Stimulated activated CD4-positive, alpha-beta T cell treated with anti-CD3 and anti-CD28 coated beads, Interleukin-12 subunit alpha, Interleukin-12 subunit beta, amount 100 ng/mL, for 48 hours (primary cell): ENCODE measurements around the gene ROMO1.
A peak's percentile ranks its signal among the peaks of the same experiment; 100 is the strongest.

Experiments used
- DNase-seq, 3 donors: peaks; one replicate each; pipeline ENCODE4 v3.0.0-alpha.2; 2020; ENCODE audit warnings: low read depth in 2 of 3, low spot score in 1 of 3

The ROMO1 gene

DNA sequence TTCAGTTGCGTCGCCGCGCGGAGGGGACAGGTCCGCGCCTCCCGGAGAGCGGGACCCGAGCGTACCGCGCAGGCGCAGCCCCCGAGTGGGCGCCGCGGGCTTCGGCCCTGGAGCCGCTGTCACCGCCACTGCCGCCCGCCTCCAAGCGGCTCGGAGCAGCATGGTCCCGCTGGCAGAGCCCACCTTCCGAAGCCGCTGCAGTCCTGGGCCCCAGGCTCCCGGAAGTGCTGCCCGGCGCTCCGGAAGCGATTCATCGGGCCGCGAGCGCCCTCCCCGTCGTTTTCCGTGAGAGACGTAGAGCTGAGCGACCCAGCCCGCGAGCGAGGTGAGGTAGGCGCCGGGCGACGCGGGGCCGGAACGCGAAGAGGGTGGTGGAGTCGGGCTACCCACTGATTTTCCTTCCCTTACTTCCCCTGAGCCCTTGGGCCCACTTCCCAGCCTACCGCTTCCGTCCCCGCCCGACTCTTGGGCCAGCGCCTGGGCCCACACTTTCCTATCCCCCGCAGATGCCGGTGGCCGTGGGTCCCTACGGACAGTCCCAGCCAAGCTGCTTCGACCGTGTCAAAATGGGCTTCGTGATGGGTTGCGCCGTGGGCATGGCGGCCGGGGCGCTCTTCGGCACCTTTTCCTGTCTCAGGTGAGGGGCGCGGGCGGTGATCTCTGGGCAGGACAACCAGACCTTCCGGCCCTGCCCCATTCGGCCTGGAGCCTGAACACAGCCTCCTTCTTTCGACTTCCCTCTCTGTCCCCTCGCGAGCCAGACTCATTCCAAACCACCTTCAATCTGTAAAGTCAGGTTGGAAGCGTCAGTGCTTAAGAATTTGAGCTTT is at the start of gene ROMO1, which contains the start of gene NFS1:
Gene ROMO1 (plus strand): TSS at position 279 of the 830 bp plus-strand sequence. CDS start 228 bp downstream, at position 507.
Gene NFS1 (minus strand): TSS at position 226 of the 830 bp plus-strand sequence. CDS start 64 bp downstream, at position 162.
- DNase-seq = peak; percentile 73 to 84 (median 80)

- DNase-seq = no peak
These were observed 48.6 kb upstream of the ROMO1 start for GRCh38 chr20:35650632-35651031.

DNA sequence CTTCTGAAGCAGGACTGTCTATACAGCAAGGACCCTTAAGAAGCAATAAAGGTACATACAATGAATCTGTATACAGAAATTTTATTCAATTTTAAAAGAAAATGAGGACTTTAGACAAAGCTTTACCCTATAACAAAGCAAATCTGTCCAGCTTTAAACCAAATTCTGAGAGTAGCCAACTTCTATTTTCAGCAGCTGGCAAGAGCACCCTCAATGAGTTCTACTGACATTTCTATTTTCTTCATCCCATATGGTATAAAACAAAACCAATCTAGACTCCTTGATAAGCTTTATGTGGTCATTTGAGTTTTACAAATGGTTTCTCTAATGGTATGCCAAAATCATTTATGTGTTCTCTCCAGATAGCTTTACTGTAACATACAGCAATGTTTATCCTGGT is 47.2 kb upstream of the ROMO1 start:
- no peak for DNase-seq

DNA sequence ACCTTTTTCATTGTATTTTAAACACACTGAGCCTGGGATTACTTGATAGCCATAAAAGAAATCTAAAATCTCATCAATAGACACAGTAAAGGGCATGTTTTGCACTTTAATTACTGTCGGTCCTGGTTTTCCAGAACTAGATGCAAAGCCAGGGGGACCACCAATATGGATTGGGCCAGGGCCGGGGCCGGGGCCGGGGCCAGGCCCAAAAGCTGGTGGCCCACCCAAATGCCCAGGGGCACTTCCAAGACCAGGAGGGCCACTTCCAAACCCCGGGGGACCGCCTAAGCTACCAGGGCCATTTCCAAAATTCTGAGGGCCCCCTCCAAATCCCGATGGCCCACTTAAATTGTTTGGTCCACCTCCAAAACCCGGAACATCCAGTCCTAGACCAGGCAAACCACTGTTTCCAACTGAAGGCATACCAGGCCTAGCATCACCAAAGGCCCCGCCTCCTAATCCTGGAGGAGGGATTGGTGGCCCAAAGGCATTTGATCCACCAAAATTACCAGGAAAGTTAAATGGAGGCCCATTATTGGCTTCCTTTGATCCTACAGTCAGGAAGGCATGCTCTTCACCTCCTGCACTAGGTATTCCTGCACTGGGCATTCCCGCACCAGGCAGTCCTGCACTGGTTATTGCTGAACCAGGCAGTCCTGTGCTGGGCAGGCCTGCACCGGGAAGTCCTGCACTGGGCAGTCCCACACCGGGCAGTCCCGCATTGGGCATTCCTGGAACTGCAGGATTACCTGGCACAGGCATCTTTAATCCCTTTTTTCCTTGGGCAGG is 46.4 kb upstream of the ROMO1 start:
- no peak for DNase-seq

GRCh38 chr20:35653430-35653734 is 45.8 kb upstream of the ROMO1 start:
- DNase-seq = no peak

DNA sequence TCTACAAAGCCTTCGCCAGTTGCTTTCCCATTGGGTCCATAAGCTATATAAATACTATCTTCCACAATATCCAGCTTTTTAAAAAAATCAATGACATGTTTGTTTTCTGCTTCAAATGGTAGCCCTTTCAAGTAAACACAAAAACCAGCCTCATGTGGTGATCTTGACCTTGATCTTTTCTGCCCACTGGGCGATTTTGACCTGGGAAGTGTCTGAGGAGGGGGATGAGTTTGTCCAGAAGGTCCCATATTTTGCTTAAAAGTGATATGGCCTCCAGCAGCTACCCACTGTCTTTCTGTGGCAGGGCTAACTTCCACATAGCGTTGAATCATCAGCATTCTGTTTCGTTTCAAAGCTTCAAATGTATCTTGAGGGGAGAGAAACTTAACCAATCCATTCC is 45.3 kb upstream of the ROMO1 start:
- no peak for DNase-seq

DNA sequence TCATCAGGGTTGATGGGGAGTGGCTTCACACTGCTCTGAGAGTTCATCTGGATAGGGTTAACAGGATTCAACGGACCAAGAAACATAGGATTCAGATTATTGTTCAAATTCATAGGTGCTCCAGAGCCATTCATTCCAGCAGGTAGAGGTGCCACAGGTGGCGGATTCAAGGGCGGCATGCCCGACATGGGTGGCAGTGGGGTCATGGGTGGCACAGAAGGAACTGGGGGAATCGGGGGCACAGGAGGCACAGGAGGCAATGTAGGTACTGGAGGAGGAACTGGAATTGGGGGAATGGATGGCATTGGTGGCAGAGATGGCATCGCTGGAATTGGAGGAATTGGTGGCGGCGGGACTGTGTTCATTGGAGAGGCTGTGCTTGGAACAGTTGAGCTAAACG is 44.8 kb upstream of the ROMO1 start:
- DNase-seq = no peak

DNA sequence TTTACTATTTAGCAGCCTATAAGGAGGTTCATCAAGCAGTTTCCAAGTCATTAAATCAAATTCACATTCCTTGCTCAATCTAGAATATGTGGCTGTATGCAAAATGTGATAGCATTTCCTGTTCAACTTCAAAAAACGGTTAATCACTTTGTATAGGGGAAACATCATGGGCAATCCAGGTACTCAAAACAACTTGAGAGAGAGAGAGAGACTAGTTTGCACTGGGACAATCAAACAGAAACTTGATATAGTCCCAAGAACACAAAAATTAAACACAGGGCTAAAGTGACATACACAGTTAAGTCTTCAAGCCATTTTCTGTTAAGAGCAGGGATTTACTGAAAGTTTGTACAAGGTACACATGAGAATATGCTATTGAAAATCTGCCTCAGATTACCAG is 41.9 kb upstream of the ROMO1 start:
- DNase-seq = no peak

DNA sequence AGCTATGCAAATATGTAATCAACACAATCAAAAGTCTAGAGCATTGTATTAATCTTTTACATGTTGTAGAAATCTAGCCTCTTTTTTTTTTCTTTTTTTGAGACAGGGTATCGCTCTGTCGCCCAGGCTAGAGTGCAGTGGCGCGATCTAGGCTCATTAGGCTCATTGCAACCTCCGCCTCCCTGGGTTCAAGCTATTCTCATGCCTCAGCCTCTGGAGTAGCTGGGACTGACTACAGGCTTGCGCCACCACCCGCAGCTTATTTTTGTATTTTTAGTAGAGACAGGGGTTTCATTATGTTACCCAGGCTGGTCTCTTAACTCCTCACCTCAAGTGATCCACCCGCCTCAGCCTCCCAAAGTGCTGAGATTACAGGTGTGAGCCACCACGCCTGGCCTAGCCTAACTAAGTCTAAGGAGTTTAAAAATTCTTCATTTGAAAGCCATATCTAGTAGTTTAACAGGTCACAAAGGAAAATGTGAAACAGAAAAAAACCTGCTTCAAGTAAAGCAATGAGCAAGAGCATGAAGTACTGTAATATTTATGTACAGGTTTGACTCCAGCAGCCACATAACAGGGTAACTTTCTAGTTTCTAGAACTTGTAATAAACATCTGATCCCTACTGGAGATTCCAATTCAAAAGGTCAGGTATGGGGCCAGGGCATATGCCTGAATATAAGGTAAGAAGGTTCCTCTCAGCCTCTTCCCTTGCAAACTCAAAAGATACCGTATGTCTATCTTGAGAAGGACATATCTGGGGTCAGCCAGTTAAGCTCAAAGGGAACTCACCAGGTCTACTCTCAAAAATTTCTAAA is 38.9 kb upstream of the ROMO1 start:
- DNase-seq = peak in 2 of 3 donors; percentile 32 to 39

DNA sequence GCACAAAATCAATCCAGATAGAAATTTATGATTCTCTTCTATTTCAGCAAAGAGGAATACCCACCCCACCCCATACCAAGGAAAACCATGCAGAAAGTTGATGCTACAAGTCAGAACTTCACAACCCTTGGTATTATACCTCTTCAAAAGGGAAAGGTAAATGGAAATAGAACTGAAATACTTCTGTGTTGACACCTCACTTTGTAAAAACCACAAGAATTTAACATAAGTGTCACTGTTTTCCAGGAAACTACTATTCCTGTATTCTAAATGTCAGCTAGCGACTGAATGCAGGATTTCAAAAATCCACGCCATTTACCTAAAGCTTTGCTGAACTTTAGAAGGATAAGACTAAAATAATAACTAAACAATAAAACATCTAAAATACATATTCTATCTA is 38.2 kb upstream of the ROMO1 start:
- DNase-seq = no peak

- DNase-seq = no peak
These were observed 37.3 kb upstream of the ROMO1 start for GRCh38 chr20:35661908-35662307.

GRCh38 chr20:35662551-35662950 is 36.7 kb upstream of the ROMO1 start:
- no peak for DNase-seq

DNA sequence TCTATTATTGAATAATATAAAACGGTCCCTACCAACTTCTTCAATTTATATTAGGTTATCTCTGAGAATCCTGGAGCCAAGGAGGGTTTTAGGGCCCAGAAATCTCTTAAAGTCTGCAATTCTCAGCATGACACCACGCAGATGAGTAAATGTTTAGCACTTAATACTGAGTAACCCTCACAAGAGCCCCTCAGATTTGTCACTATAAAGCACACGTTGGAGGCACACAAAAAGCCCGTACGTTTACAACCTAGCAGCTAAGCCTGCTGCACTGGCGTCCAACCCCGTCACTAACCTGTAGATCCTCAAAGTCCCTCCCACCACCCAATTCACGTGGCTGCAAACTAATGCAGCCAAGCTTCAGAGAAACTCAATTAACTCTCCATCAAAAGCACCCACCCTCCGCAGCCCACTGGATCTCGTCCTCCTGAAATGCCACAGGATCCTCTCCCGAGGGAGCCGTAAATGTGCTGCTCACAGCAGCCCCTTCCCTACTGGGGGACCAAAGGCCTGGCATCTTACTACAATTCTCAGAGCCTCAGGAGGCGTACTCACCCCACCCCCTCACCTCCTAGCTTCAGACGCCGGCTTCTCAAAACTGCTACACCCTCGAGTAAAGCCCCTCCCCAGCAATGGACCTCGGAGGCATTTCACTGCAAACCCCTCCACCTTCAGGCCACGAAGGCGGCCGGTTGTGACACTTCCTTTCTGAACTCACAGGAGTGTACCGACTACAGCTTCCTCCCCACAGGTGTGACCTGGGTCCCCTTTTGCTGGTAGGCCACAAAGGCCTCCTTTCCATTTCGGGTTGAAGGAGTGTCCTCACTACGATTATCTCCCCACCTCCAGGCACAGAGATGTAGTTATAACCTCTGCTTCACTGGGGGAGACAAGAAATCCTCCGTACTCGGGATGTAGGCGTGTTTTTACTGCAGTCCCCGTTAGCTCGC is 35.4 kb upstream of the ROMO1 start:
- DNase-seq = peak; percentile 32 to 53 (median 40)

GRCh38 chr20:35664466-35665206 is 34.6 kb upstream of the ROMO1 start, which contains the start of the genes CPNE1 and RBM12:
TSS of gene CPNE1 (minus strand) at chr20:35664900. CDS start at chr20:35632923, 31,977 bp downstream.
TSS of gene RBM12 (minus strand) at chr20:35664900. CDS start at chr20:35655322, 9,578 bp downstream.
- DNase-seq = peak; percentile 88 to 90 (median 90)

DNA sequence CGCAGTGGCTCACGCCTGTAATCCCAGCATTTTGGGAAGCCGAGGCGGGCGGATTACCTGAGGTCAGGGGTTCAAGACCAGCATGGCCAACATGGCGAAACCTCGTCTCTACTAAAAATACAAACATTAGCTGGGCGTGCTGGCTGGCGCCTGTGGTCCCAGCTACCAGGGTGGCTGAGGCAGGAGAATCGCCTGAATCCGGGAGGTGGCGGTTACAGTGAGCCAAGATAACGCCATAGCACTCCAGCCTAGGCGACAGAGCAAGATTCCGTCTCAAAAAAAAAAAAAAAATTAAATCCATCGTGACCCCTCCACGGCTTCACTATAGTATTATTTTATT is 33.3 kb upstream of the ROMO1 start:
- DNase-seq = no peak

DNA sequence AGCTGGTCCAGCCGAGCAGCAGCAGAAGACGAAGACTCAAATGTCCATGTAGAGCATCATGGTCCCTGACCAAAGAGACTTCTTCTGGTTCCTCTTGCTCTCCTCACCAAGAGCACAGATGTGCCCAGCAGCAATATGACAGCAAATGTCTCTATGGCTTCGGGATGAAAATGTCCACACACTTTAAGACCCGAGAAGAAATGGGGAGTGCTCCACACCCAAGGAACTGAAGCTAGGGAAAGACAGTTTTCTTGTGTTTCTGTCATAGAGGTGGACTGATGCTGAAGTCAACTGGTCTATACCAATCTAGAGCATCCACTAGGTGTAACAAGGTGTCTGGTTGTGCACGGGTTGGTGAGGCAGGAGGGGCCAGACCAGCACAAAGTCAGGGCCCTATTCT is 30.0 kb upstream of the ROMO1 start:
- DNase-seq = no peak

- DNase-seq = no peak
These were observed 29.5 kb upstream of the ROMO1 start for GRCh38 chr20:35669681-35670080.

GRCh38 chr20:35673884-35674283 is 25.3 kb upstream of the ROMO1 start:
- DNase-seq = no peak

DNA sequence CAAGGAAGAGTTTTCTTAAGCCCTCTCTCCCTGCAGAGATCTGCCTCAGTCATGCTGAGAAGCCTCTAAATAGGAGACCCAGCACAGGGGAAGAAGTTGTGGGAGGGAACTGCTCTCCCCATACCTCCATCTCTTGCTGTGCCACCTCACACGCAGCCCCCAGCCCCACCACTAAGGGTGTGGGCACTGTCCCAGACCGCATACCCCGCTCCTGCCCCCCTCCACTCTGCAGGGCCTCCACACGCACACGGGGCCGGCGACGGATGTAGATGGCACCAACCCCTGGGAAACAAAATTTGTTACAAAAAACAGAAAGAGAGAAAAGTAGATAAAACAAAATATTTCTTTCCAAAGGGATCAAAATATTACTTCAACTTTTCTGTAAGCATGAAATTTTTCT is 24.3 kb upstream of the ROMO1 start:
- no peak for DNase-seq
